ENCODE measurements around the gene DNAJC19. TPM values are rescaled to one million over a fixed set of nuclear protein-coding genes. Genes with fewer than 3 reads are reported as not detected.

The DNAJC19 gene
- total RNA-seq, 4 donors from 2014 or later, result 28.8 to 45.2 (median 36.5) TPM

DNA sequence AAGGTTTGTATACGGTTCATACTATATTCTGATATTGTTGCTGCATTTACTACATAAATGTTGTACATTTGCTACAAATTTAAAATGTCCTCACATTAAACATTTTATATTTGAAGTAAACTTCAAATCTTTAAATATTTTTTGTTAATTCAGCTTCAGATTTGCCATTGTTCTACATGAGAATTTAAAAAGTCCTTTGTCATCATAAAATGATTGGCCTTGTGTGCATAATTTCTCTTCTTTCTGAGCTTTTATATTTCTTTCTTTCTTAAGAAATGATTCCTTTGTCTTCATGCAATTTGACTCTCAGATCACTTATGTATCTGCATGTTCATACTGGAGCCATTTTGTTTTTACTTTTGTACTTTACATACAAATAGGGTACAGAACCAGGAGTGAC is 28.0 kb downstream of the DNAJC19 start:
- Histone ChIP-seq H3K27ac (no peak overlapping the region), H3K4me1 (no peaks in the 10 kb centered on the region), H3K27me3 (no peaks in the 10 kb centered on the region), H3K36me3 (peaks cover 0 to 87% (median 0%) of the 10 kb centered on the region in 3 donors), H3K9me3 (no peaks in the 10 kb centered on the region), H3K4me3 (no peak overlapping the region)
- DNase-seq (ENCODE audit: low spot score in 2 of 2), result no peak
- WGBS, 2 donors, result 92 to 94% methylated on average over 1 of the region's 1 CpG
- TF ChIP-seq EP300 (IDR thresholded peaks at IDR 0.05) (no peak), POLR2A (IDR thresholded peaks at IDR 0.05) (no peak)
- TF ChIP-seq, protein P1, sequence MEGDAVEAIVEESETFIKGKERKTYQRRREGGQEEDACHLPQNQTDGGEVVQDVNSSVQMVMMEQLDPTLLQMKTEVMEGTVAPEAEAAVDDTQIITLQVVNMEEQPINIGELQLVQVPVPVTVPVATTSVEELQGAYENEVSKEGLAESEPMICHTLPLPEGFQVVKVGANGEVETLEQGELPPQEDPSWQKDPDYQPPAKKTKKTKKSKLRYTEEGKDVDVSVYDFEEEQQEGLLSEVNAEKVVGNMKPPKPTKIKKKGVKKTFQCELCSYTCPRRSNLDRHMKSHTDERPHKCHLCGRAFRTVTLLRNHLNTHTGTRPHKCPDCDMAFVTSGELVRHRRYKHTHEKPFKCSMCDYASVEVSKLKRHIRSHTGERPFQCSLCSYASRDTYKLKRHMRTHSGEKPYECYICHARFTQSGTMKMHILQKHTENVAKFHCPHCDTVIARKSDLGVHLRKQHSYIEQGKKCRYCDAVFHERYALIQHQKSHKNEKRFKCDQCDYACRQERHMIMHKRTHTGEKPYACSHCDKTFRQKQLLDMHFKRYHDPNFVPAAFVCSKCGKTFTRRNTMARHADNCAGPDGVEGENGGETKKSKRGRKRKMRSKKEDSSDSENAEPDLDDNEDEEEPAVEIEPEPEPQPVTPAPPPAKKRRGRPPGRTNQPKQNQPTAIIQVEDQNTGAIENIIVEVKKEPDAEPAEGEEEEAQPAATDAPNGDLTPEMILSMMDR (IDR thresholded peaks at IDR 0.05), result no peak

DNA sequence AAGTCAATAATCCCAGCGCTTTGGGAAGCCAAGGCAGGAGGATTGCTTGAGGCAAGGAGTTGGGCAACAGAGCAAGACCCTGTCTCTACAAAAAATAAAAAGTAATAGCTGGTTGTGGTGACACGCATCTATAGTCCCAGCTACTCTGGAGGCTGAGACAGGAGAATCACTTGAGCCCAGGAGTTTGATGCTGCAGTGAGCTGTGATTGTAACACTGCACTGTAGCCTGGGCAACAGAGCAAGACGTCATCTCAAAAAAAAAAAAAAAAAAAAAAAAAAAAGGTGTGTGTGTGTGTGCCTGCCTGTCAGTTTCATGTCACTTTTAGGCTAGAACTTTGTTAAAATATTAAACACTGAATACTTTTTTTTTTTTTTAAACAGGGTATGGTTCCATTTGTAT is 28.4 kb downstream of the DNAJC19 start:
- no peaks in the 10 kb centered on the region for H3K4me1 ChIP-seq

DNA sequence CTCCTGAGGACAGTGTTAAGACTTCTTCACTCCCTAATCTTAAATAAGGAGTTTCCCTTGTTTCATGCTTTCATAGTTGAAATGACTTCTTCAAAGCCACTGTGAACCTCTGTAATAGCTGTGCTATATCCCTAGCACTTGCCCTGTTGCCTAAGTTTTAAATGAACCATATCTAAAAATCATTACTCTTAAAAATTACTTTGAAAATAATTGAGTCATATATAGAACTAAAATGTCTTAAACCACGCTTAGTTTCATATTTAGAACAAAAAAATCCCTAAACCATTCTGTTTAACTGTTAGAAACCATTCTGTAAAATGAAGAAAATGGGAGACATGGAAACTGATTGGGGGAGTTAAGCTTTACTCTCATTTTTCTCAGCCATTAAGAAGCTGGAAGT is 29.8 kb downstream of the DNAJC19 start:
- H3K4me1 ChIP-seq, result no peaks in the 10 kb centered on the region
- no peak overlapping the region for H3K4me3 ChIP-seq
- TF ChIP-seq EP300 (IDR thresholded peaks at IDR 0.05) (no peak), POLR2A (IDR thresholded peaks at IDR 0.05) (no peak)
- TF ChIP-seq, protein P1 (IDR thresholded peaks at IDR 0.05), result no peak
- peaks cover 0 to 84% (median 0%) of the 10 kb centered on the region in 3 donors for H3K36me3 ChIP-seq
- WGBS, 2 donors, result 94 to 98% methylated on average over 1 of the region's 1 CpG
- H3K9me3 ChIP-seq, result no peaks in the 10 kb centered on the region
- H3K27ac ChIP-seq, result no peak overlapping the region
- H3K27me3 ChIP-seq, result no peaks in the 10 kb centered on the region
- DNase-seq (ENCODE audit: low spot score in 2 of 2), result no peak

More for the DNA sequence above, 28.4 kb downstream of the DNAJC19 start:
- DNase-seq (ENCODE audit: low spot score in 2 of 2), result no peak
- 79 to 87% methylated on average over 3 of the region's 3 CpGs for WGBS, 2 donors
- no peak overlapping the region for H3K27ac ChIP-seq
- H3K4me3 ChIP-seq, result no peak overlapping the region
- H3K9me3 ChIP-seq, result no peaks in the 10 kb centered on the region
- H3K27me3 ChIP-seq, result no peaks in the 10 kb centered on the region
- TF ChIP-seq POLR2A (IDR thresholded peaks at IDR 0.05), result no peak
- TF ChIP-seq EP300 (IDR thresholded peaks at IDR 0.05), result no peak
- TF ChIP-seq, protein P1 (IDR thresholded peaks at IDR 0.05), result no peak
- H3K36me3 ChIP-seq, result peaks cover 0 to 87% (median 0%) of the 10 kb centered on the region in 3 donors

DNA sequence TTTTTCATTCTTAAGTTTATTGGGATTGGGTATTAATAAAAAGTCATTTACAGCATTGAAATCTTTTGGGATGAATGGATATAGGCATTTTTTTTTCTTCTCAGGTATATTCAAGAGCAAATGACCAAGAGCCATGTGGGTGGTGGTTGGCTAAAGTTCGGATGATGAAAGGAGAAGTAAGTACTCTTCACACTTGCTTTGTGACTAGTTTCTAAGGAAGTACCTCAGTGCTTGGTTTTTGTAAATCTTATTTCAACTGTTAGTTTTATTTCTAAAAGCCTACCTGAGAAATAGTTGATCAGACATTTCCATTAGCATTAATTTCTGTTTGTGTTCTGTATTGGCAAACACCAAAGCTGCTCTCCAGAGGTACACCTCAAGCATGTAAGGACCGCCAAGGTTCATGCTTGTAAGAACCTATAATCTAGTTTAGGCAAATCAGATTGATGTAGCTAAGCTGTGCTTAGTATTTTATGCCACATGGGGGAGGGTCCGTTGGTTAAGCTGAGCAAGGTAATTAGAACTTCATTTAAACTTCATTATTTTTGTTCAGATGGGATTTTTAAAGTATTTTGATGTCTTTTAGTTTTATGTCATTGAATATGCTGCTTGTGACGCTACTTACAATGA is 41.7 kb downstream of the DNAJC19 start:
- no peak overlapping the region for H3K27ac ChIP-seq
- H3K27me3 ChIP-seq, result no peaks in the 10 kb centered on the region
- H3K9me3 ChIP-seq, result no peaks in the 10 kb centered on the region
- H3K4me3 ChIP-seq, result no peak overlapping the region
- TF ChIP-seq POLR2A (IDR thresholded peaks at IDR 0.05) (no peak), EP300 (IDR thresholded peaks at IDR 0.05) (no peak)
- TF ChIP-seq, protein P1 (IDR thresholded peaks at IDR 0.05), result no peak
- no peaks in the 10 kb centered on the region for H3K4me1 ChIP-seq
- WGBS, 2 donors, result 91 to 95% methylated on average over 4 of the region's 4 CpGs
- H3K36me3 ChIP-seq, result peaks cover 0 to 66% (median 4%) of the 10 kb centered on the region in 3 donors
- no peak for DNase-seq (ENCODE audit: low spot score in 2 of 2)

DNA sequence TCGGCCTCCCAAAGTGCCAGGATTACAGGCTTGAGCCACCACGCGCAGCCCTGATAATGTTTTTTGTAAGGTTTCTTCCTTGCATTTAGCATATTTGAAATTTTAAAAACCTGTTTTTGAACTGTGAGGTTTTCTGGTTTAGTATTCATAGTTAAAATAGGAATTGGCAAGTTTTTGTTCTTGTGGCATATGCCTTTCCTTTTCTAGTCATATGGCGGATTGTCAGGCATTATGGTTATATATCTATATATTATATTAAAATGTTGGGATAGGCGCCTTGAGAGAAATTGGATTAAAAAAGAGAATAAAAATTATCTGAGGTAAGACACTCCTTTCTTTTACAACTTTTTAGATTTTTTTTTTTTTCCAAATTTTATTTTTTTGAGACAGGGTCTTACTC is 48.7 kb downstream of the DNAJC19 start:
- TF ChIP-seq, protein P1 (IDR thresholded peaks at IDR 0.05), result no peak
- TF ChIP-seq EP300 (IDR thresholded peaks at IDR 0.05) (no peak), POLR2A (IDR thresholded peaks at IDR 0.05) (no peak)
- 97 to 98% methylated on average over 5 of the region's 5 CpGs for WGBS, 2 donors
- H3K27me3 ChIP-seq, result no peaks in the 10 kb centered on the region
- H3K27ac ChIP-seq, result no peak overlapping the region
- no peak for DNase-seq (ENCODE audit: low spot score in 2 of 2)
- no peak overlapping the region for H3K4me3 ChIP-seq
- H3K9me3 ChIP-seq, result no peaks in the 10 kb centered on the region
- peaks cover 0 to 47% (median 0%) of the 10 kb centered on the region in 3 donors for H3K36me3 ChIP-seq
- H3K4me1 ChIP-seq, result no peaks in the 10 kb centered on the region

Data from tibial nerve (tissue), 4 donors.